Measurements from ENCODE around the gene FAM110D. TPM values are rescaled to one million over a fixed set of nuclear protein-coding genes. Genes with fewer than 3 reads are reported as not detected.
A peak's percentile ranks its signal among the peaks of the same experiment; 100 is the strongest.

Gene FAM110D
- total RNA-seq, 1 experiment from 2014 or later, result not detected

GRCh38 chr1:26111530-26112406 lies 47.1 kb upstream of the FAM110D start, which contains the start of gene PDIK1L:
Gene PDIK1L (plus strand): TSS chr1:26111824. CDS start chr1:26114309, 2,485 bp downstream.
- BruUV-seq (replicated peaks), result no TSS peak
- CTCF ChIA-PET, result interaction anchor here (0.7 to 2.2 kb wide), 3 partner anchors 33 to 207 kb away, joined by 3 to 7 read pairs (median 5); no protein-coding TSS in a partner anchor
- peak within 1 kb of the TSS; percentile 90 for H3K27ac Mint-ChIP-seq (ENCODE audit: unreplicated experiment)
- H3K9me3 Mint-ChIP-seq (ENCODE audit: low read depth, unreplicated experiment), result no peaks in the 10 kb centered on the region
- H3K4me1 Mint-ChIP-seq (ENCODE audit: low read depth, unreplicated experiment), result peaks cover 12% of the 10 kb centered on the region
- peak; percentile 92 for DNase-seq
- no peak for TF ChIP-seq CTCF (IDR thresholded peaks at IDR 0.05; ENCODE audit: unreplicated experiment)
- intact Hi-C loops (cut with micrococcal nuclease; ENCODE audit: unreplicated experiment), result loop anchor here (2.0 kb wide), 1 partner anchor 15 kb away; no protein-coding TSS in a partner anchor
- H3K27me3 Mint-ChIP-seq (ENCODE audit: unreplicated experiment), result no peaks in the 10 kb centered on the region
- peaks cover 31% of the 10 kb centered on the region for H3K36me3 Mint-ChIP-seq (ENCODE audit: insufficient read depth, unreplicated experiment)
- H3K4me3 Mint-ChIP-seq (ENCODE audit: low read depth, unreplicated experiment), result peak within 1 kb of the TSS; percentile 91

- intact Hi-C loops (cut with micrococcal nuclease; ENCODE audit: unreplicated experiment), result no loop called here
- CTCF ChIA-PET, result interaction anchor here (2.2 kb wide), 1 partner anchor 33 kb away, joined by 7 read pairs; no protein-coding TSS in a partner anchor
- peaks cover 34% of the 10 kb centered on the region for H3K36me3 Mint-ChIP-seq (ENCODE audit: insufficient read depth, unreplicated experiment)
These were observed 46.5 kb upstream of the FAM110D start for GRCh38 chr1:26112407-26112775.

GRCh38 chr1:26114165-26114927 lies 44.5 kb upstream of the FAM110D start:
- no peak for DNase-seq
- peaks cover 42% of the 10 kb centered on the region for H3K36me3 Mint-ChIP-seq (ENCODE audit: insufficient read depth, unreplicated experiment)
- intact Hi-C loops (cut with micrococcal nuclease; ENCODE audit: unreplicated experiment), result no loop called here

More at GRCh38 chr1:26112407-26112775, 46.5 kb upstream of the FAM110D start:
- Mint-ChIP-seq H3K9me3 (ENCODE audit: low read depth, unreplicated experiment) (no peaks in the 10 kb centered on the region), H3K27ac (ENCODE audit: unreplicated experiment) (peak overlapping the region; percentile 90), H3K27me3 (ENCODE audit: unreplicated experiment) (no peaks in the 10 kb centered on the region), H3K4me3 (ENCODE audit: low read depth, unreplicated experiment) (peak overlapping the region; percentile 91), H3K4me1 (ENCODE audit: low read depth, unreplicated experiment) (peaks cover 12% of the 10 kb centered on the region)
- DNase-seq, result no peak
- TF ChIP-seq CTCF (IDR thresholded peaks at IDR 0.05; ENCODE audit: unreplicated experiment), result no peak
- no TSS peak for BruUV-seq (replicated peaks)

More at GRCh38 chr1:26114165-26114927, 44.5 kb upstream of the FAM110D start:
- TF ChIP-seq CTCF (IDR thresholded peaks at IDR 0.05; ENCODE audit: unreplicated experiment), result no peak
- no TSS peak for BruUV-seq (replicated peaks)
- CTCF ChIA-PET, result interaction anchor here (2.2 kb wide), 1 partner anchor 31 kb away, joined by 7 read pairs; no protein-coding TSS in a partner anchor
- Mint-ChIP-seq H3K9me3 (ENCODE audit: low read depth, unreplicated experiment) (no peaks in the 10 kb centered on the region), H3K27me3 (ENCODE audit: unreplicated experiment) (no peaks in the 10 kb centered on the region), H3K4me3 (ENCODE audit: low read depth, unreplicated experiment) (peak overlapping the region; percentile 55), H3K27ac (ENCODE audit: unreplicated experiment) (peak overlapping the region; percentile 46), H3K4me1 (ENCODE audit: low read depth, unreplicated experiment) (peaks cover 12% of the 10 kb centered on the region)
